ENCODE results near the gene CELA3B.
"Not testable (repeated sequence)": the region's sequence is repeated elsewhere in the genome, so short reads cannot be mapped to it uniquely, and the experiment has no call there.

GRCh38 chr1:21973948-21974347, 2.9 kb upstream of the CELA3B start:
- not testable (repeated sequence) for TF ChIP-seq EP300, CTCF (IDR thresholded peaks at IDR 0.05)
